ENCODE results near the gene SMARCC2. TPM values are rescaled to one million over a fixed set of nuclear protein-coding genes. Genes with fewer than 3 reads are reported as not detected.

The SMARCC2 gene
- total RNA-seq, 1 experiment from 2014 or later = 129 TPM

- TF ChIP-seq CTCF (IDR thresholded peaks at IDR 0.05) (no peak), SIN3A (IDR thresholded peaks at IDR 0.05; ENCODE audit: borderline replicate concordance, insufficient read depth, low read depth, low read length) (no peak), TCF7L2 (IDR thresholded peaks at IDR 0.05; ENCODE audit: low read depth, low read length) (no peak)
- TF ChIP-seq, protein P1, sequence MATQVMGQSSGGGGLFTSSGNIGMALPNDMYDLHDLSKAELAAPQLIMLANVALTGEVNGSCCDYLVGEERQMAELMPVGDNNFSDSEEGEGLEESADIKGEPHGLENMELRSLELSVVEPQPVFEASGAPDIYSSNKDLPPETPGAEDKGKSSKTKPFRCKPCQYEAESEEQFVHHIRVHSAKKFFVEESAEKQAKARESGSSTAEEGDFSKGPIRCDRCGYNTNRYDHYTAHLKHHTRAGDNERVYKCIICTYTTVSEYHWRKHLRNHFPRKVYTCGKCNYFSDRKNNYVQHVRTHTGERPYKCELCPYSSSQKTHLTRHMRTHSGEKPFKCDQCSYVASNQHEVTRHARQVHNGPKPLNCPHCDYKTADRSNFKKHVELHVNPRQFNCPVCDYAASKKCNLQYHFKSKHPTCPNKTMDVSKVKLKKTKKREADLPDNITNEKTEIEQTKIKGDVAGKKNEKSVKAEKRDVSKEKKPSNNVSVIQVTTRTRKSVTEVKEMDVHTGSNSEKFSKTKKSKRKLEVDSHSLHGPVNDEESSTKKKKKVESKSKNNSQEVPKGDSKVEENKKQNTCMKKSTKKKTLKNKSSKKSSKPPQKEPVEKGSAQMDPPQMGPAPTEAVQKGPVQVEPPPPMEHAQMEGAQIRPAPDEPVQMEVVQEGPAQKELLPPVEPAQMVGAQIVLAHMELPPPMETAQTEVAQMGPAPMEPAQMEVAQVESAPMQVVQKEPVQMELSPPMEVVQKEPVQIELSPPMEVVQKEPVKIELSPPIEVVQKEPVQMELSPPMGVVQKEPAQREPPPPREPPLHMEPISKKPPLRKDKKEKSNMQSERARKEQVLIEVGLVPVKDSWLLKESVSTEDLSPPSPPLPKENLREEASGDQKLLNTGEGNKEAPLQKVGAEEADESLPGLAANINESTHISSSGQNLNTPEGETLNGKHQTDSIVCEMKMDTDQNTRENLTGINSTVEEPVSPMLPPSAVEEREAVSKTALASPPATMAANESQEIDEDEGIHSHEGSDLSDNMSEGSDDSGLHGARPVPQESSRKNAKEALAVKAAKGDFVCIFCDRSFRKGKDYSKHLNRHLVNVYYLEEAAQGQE (IDR thresholded peaks at IDR 0.05; ENCODE audit: insufficient read depth in 1 of 2, low read depth in 2 of 2, low read length in 1 of 2) = no peak
- in situ Hi-C loops (cut with HindIII; ENCODE audit: low pct_unique_long_range_greater_than_20kb, low sequenced_read_pairs) (no loop called here), intact Hi-C loops (cut with micrococcal nuclease; ENCODE audit: unreplicated experiment) (no loop called here)
- peaks cover 12% of the 10 kb centered on the region for H3K4me1 ChIP-seq (ENCODE audit: control insufficient read depth, insufficient read depth, low read length)
- H3K9me3 ChIP-seq (ENCODE audit: control insufficient read depth, insufficient read depth, low read depth, low read length) = no peaks in the 10 kb centered on the region
- H3K27me3 ChIP-seq (ENCODE audit: control insufficient read depth, insufficient read depth, low read length) = no peaks in the 10 kb centered on the region
- ATAC-seq = no peak
- H3K4me3 ChIP-seq (ENCODE audit: low read depth in 2 of 2, low read length in 2 of 2) = peak overlapping the region; percentile 77 to 94
- BruUV-seq (replicated peaks) = no TSS peak
- CTCF ChIA-PET = interaction anchor here (0.5 to 2.0 kb wide), 4 partner anchors 34 to 254 kb away, joined by 3 to 41 read pairs (median 6); partner anchors contain the start of gene RNF41
- POLR2A ChIA-PET = interaction anchor here (0.5 to 0.7 kb wide), 3 partner anchors 65 to 510 kb away, joined by 3 to 7 read pairs (median 4); no protein-coding TSS in a partner anchor
- peaks cover 25% of the 10 kb centered on the region for H3K36me3 ChIP-seq (ENCODE audit: control insufficient read depth, insufficient read depth, low read length)
- peak overlapping the region; percentile 88 for H3K27ac ChIP-seq (ENCODE audit: low read length)
- no peak for DNase-seq (ENCODE audit: low read depth, low spot score)
These were observed 1.0 kb downstream of the SMARCC2 start for GRCh38 chr12:56188131-56188777.

- POLR2A ChIA-PET = interaction anchor here (0.7 kb wide), 1 partner anchor 124 kb away, joined by 13 read pairs; no protein-coding TSS in a partner anchor
These were observed 2.3 kb downstream of the SMARCC2 start for GRCh38 chr12:56186957-56187356.

More at GRCh38 chr12:56186957-56187356, 2.3 kb downstream of the SMARCC2 start:
- CTCF ChIA-PET = no interaction called here
- Histone ChIP-seq H3K9me3 (ENCODE audit: control insufficient read depth, insufficient read depth, low read depth, low read length) (no peaks in the 10 kb centered on the region), H3K4me3 (ENCODE audit: low read depth in 2 of 2, low read length in 2 of 2) (no peak overlapping the region), H3K27me3 (ENCODE audit: control insufficient read depth, insufficient read depth, low read length) (no peaks in the 10 kb centered on the region), H3K27ac (ENCODE audit: low read length) (no peak overlapping the region), H3K4me1 (ENCODE audit: control insufficient read depth, insufficient read depth, low read length) (peaks cover 12% of the 10 kb centered on the region), H3K36me3 (ENCODE audit: control insufficient read depth, insufficient read depth, low read length) (peaks cover 28% of the 10 kb centered on the region)
- BruUV-seq (replicated peaks) = TSS peak; percentile 61
- in situ Hi-C loops (cut with HindIII; ENCODE audit: low pct_unique_long_range_greater_than_20kb, low sequenced_read_pairs) = no loop called here
- DNase-seq (ENCODE audit: low read depth, low spot score) = no peak
- no peak for ATAC-seq
- intact Hi-C loops (cut with micrococcal nuclease; ENCODE audit: unreplicated experiment) = no loop called here
- TF ChIP-seq, protein P1 (IDR thresholded peaks at IDR 0.05; ENCODE audit: insufficient read depth in 1 of 2, low read depth in 2 of 2, low read length in 1 of 2) = no peak
- TF ChIP-seq POLR2AphosphoS5 (IDR thresholded peaks at IDR 0.05; ENCODE audit: low read depth, low read length) (no peak), SIN3A (IDR thresholded peaks at IDR 0.05; ENCODE audit: borderline replicate concordance, insufficient read depth, low read depth, low read length) (no peak), TCF7L2 (IDR thresholded peaks at IDR 0.05; ENCODE audit: low read depth, low read length) (no peak), CTCF (IDR thresholded peaks at IDR 0.05) (no peak)

All from Panc1 (cell line).